IMR-90 (cell line): ENCODE measurements around the gene RPS2. TPM values are rescaled to one million over a fixed set of nuclear protein-coding genes. Genes with fewer than 3 reads are reported as not detected.

Experiments used
- ATAC-seq: fragments of 200-7000 bp; cut with Tn5 transposase; 2 replicates; pipeline ENCODE4 v1.9.1; 2020; ENCODE audit warnings: low read depth, mild to moderate bottlenecking, moderate library complexity
- BruUV-seq: library from RNA; stranded (reverse); fragments of 400-500 nt; replicated peaks from 2 replicates; lab custom pipeline; 2021; lab: Mats Ljungman, UMichigan
- CTCF ChIA-PET: fragments of 300-600 bp; formaldehyde crosslinking; extraction: SDS; loops from one replicate; lab custom pipeline; 2021; ENCODE audit warnings: antibody characterized with exemption; lab: Yijun Ruan, JAX
- POLR2A ChIA-PET: fragments of 300-600 bp; sonication (Branson Sonifier 250); formaldehyde crosslinking; loops from one replicate; lab custom pipeline; 2022; ENCODE audit warnings: antibody characterized with exemption; ENCODE audit not compliant: unreplicated experiment; lab: Charles Lee
- DNase-seq: peaks from one replicate; pipeline ENCODE4 v3.0.0; 2013
- H2AFZ ChIP-seq: replicated peaks from 2 replicates; pipeline ENCODE3; 2013; ENCODE audit warnings: low read length, mild to moderate bottlenecking; ENCODE audit not compliant: poor library complexity
- H2AK5ac ChIP-seq: 2 replicates; pipeline ENCODE4 v1.6.1; 2013; ENCODE audit warnings: low read depth, low read length, inconsistent platforms
- H2AK9ac ChIP-seq: replicated peaks from 2 replicates; pipeline ENCODE3; 2013; ENCODE audit warnings: mild to moderate bottlenecking, low read depth, low read length, moderate library complexity; ENCODE audit not compliant: poor library complexity
- H2BK120ac ChIP-seq: 2 replicates; pipeline ENCODE4 v1.6.1; 2013; ENCODE audit warnings: low read depth, low read length, inconsistent platforms
- H2BK15ac ChIP-seq: 3 replicates; pipeline ENCODE4 v1.6.1; 2013; ENCODE audit warnings: low read depth, low read length, inconsistent platforms
- H2BK20ac ChIP-seq: 2 replicates; pipeline ENCODE4 v1.6.1; 2013; ENCODE audit warnings: low read depth, mild to moderate bottlenecking, inconsistent platforms, low read length, moderate library complexity
- H2BK5ac ChIP-seq: 2 replicates; pipeline ENCODE4 v1.6.1; 2013; ENCODE audit warnings: mild to moderate bottlenecking, low read depth, low read length, inconsistent platforms; ENCODE audit not compliant: poor library complexity, severe bottlenecking
- H3K14ac ChIP-seq: replicated peaks from 2 replicates; pipeline ENCODE4 v1.6.1; 2013; ENCODE audit warnings: low read depth, low read length, inconsistent platforms
- H3K18ac ChIP-seq: 2 replicates; pipeline ENCODE4 v1.6.1; 2013; ENCODE audit warnings: low read depth, low read length, control low read depth
- H3K23ac ChIP-seq: 2 replicates; pipeline ENCODE4 v1.6.1; 2013; ENCODE audit warnings: low read depth, low read length, inconsistent platforms
- H3K27ac ChIP-seq: 2 replicates; pipeline ENCODE4 v1.5.1; 2013; ENCODE audit warnings: mild to moderate bottlenecking, control low read depth, low read length; ENCODE audit not compliant: insufficient read depth
- H3K27me3 ChIP-seq: 2 replicates; pipeline ENCODE4 v1.6.1; 2013; ENCODE audit warnings: low read length; ENCODE audit not compliant: control insufficient read depth, insufficient read depth
- H3K36me3 ChIP-seq: 2 replicates; pipeline ENCODE4 v1.6.1; 2013; ENCODE audit warnings: low read length, mixed read lengths; ENCODE audit not compliant: control insufficient read depth, insufficient read depth
- H3K4ac ChIP-seq: 2 replicates; pipeline ENCODE4 v1.6.1; 2013; ENCODE audit warnings: low read depth, low read length, inconsistent platforms
- H3K4me1 ChIP-seq: 2 replicates; pipeline ENCODE4 v1.6.1; 2013; ENCODE audit warnings: low read length, mixed read lengths; ENCODE audit not compliant: control insufficient read depth, insufficient read depth
- H3K4me2 ChIP-seq: 2 replicates; pipeline ENCODE4 v1.6.1; 2013; ENCODE audit warnings: low read depth, mild to moderate bottlenecking, control low read depth, low read length, moderate library complexity
- H3K4me3 ChIP-seq: 2 replicates; pipeline ENCODE4 v1.5.1; 2013; ENCODE audit warnings: low read depth, mild to moderate bottlenecking, control low read depth, low read length, moderate library complexity; ENCODE audit not compliant: insufficient read depth
- H3K56ac ChIP-seq: 2 replicates; pipeline ENCODE4 v1.6.1; 2013; ENCODE audit warnings: low read length, inconsistent platforms; ENCODE audit not compliant: insufficient read depth; ENCODE audit errors: extremely low read depth
- H3K79me1 ChIP-seq, 2 experiments: 2 replicates each; pipeline ENCODE4 v1.6.1; 2013; ENCODE audit warnings: low read length in 2 of 2, inconsistent platforms in 1 of 2, low read depth in 1 of 2
- H3K9ac ChIP-seq: 2 replicates; pipeline ENCODE4 v1.6.1; 2013; ENCODE audit warnings: low read depth, low read length, control low read depth
- H3K9me1 ChIP-seq: 2 replicates; pipeline ENCODE4 v1.6.1; 2013; ENCODE audit warnings: low read length, inconsistent platforms; ENCODE audit not compliant: insufficient read depth
- H3K9me3 ChIP-seq: 2 replicates; pipeline ENCODE4 v1.6.1; 2013; ENCODE audit warnings: low read length; ENCODE audit not compliant: control insufficient read depth, insufficient read depth
- H4K20me1 ChIP-seq: 2 replicates; pipeline ENCODE4 v1.6.1; 2013; ENCODE audit warnings: low read length, inconsistent platforms; ENCODE audit not compliant: insufficient read depth
- H4K5ac ChIP-seq: 2 replicates; pipeline ENCODE4 v1.6.1; 2013; ENCODE audit warnings: mild to moderate bottlenecking, low read depth, low read length, control low read depth
- H4K8ac ChIP-seq, 2 experiments: 2 replicates each; pipeline ENCODE4 v1.6.1; 2013; ENCODE audit warnings: low read depth in 2 of 2, low read length in 2 of 2, control low read depth in 1 of 2, inconsistent platforms in 1 of 2
- H4K91ac ChIP-seq: 2 replicates; pipeline ENCODE4 v1.6.1; 2013; ENCODE audit warnings: low read depth, low read length, inconsistent platforms; ENCODE audit not compliant: insufficient read depth
- CEBPB ChIP-seq: IDR thresholded peaks from 2 replicates; pipeline ENCODE4 v1.6.1; 2012; ENCODE audit warnings: low read depth, low read length, improper control_type of control experiment
- CHD1 ChIP-seq: IDR thresholded peaks from 2 replicates; pipeline ENCODE4 v1.6.1; 2012; ENCODE audit warnings: low read depth, low read length, improper control_type of control experiment
- CTCF ChIP-seq: conservative IDR thresholded peaks from 2 replicates; pipeline ENCODE4 v1.5.1; 2012; ENCODE audit warnings: mild to moderate bottlenecking, low read depth, low read length, improper control_type of control experiment
- ELK1 ChIP-seq: fragments of 150-350 bp; IDR thresholded peaks from 2 replicates; pipeline ENCODE4 v1.6.1; 2016; ENCODE audit warnings: low read depth, mild to moderate bottlenecking, low read length, moderate library complexity, borderline replicate concordance
- MXI1 ChIP-seq: IDR thresholded peaks from 2 replicates; pipeline ENCODE4 v1.6.1; 2012; ENCODE audit warnings: low read depth, mild to moderate bottlenecking, low read length, moderate library complexity, borderline replicate concordance
- RCOR1 ChIP-seq: IDR thresholded peaks from 2 replicates; pipeline ENCODE4 v1.6.1; 2012; ENCODE audit warnings: mild to moderate bottlenecking, low read length, improper control_type of control experiment; ENCODE audit not compliant: insufficient replicate concordance
- RFX5 ChIP-seq: IDR thresholded peaks from 2 replicates; pipeline ENCODE4 v1.8.0; 2012; ENCODE audit warnings: low read depth, mild to moderate bottlenecking, low read length, moderate library complexity
- WGBS, 2 experiments: methylation state at CpG; one replicate each; pipeline versions ENCODE4 v1.1.5 to v1.1.7; 2013; ENCODE audit warnings: missing lambda C conversion rate in 2 of 2; ENCODE audit not compliant: insufficient read length in 1 of 2; ENCODE audit errors: extremely low coverage in 2 of 2; 5-methylcytosine and 5-hydroxymethylcytosine counted together
- dilution Hi-C: fragments of 300-500 bp; cut with HindIII; formaldehyde crosslinking; loops from one replicate; pipeline ENCODE4 v1.14.3; 2018; ENCODE audit warnings: low sequenced_read_pairs; ENCODE audit not compliant: unreplicated experiment
- in situ Hi-C: fragments of 300-500 bp; cut with MboI; formaldehyde crosslinking; loops from 3 replicates; pipeline ENCODE4 v1.14.3; 2019; ENCODE audit warnings: low sequenced_read_pairs, inconsistent platforms, mixed read lengths
- intact Hi-C: fragments of 100-400 bp; cut with micrococcal nuclease; formaldehyde crosslinking; loops from 2 replicates; pipeline ENCODE4 v1.10.0; 2022
- polyA plus RNA-seq, 3 experiments: library from polyadenylated mRNA; depleted of rRNA; stranded (reverse); fragments of >200 nt; gene quantifications; 2 replicates each; pipeline ENCODE4 v1.2.3, GENCODE V29; 2012; ENCODE audit warnings: low replicate concordance in 1 of 3
- total RNA-seq: library from RNA; depleted of rRNA; stranded (reverse); fragments of >200 nt; gene quantifications from 2 replicates; pipeline ENCODE4 v1.2.3, GENCODE V29; 2012

The RPS2 gene
- total and polyA plus RNA-seq, 2 of the 4 experiments (the other 2 are of a cell fraction) = 2,703 to 6,941 TPM

- TF ChIP-seq RFX5 (no peak), MXI1 (no peak)
Observed at GRCh38 chr16:1976951-1977874, 12.6 kb upstream of the RPS2 start (continued).

- POLR2A ChIA-PET = no interaction called here
- Histone ChIP-seq H3K9ac (no peak overlapping the region), H3K27ac (no peak overlapping the region), H2BK15ac (no peak overlapping the region), H4K8ac (no peak overlapping the region), H3K4ac (no peak overlapping the region), H3K27me3 (peaks cover 15% of the 10 kb centered on the region; the same call in 1 of the 2 replicates), H3K79me1 (peaks cover 0 to 26% of the 10 kb centered on the region in 2 experiments; a peak in 3 of 4 replicates), H2BK120ac (no peak overlapping the region), H4K20me1 (no peaks in the 10 kb centered on the region; the same call in 1 of the 2 replicates), H3K9me3 (no peaks in the 10 kb centered on the region), H2AFZ (peak overlapping the region; percentile 21), H3K4me3 (no peak overlapping the region), H2BK20ac (no peak overlapping the region), H3K9me1 (no peaks in the 10 kb centered on the region), H3K18ac (no peak overlapping the region), H4K91ac (no peak overlapping the region), H2AK5ac (no peak overlapping the region), H2AK9ac (no peak overlapping the region), H3K14ac (no peak overlapping the region), H3K56ac (no peak overlapping the region), H3K4me1 (peaks cover 3% of the 10 kb centered on the region; the same call in 1 of the 2 replicates), H3K4me2 (no peak overlapping the region), H3K36me3 (peaks cover 48% of the 10 kb centered on the region), H2BK5ac (no peak overlapping the region), H3K23ac (no peak overlapping the region), H4K5ac (no peak overlapping the region)
- no peak for TF ChIP-seq RCOR1
- no peak for TF ChIP-seq MXI1
- TF ChIP-seq CEBPB = no peak
- no peak for TF ChIP-seq CTCF
- no peak for TF ChIP-seq ELK1
- TF ChIP-seq CHD1 = no peak
- no peak for ATAC-seq
- DNase-seq = no peak
- in situ Hi-C loops = no loop called here
- dilution Hi-C loops = no loop called here
- intact Hi-C loops = no loop called here
- BruUV-seq = no TSS peak
- CTCF ChIA-PET = no interaction called here
- 98% methylated on average over 5 of the region's 8 CpGs; no CpG with 5 or more reads in 1 of the 2 experiments for WGBS, 2 experiments
Observed at GRCh38 chr16:1976216-1976520, 11.5 kb upstream of the RPS2 start.
